Breast epithelium (tissue), 4 donors: ENCODE results near the gene SLC22A12. TPM values are rescaled to one million over a fixed set of nuclear protein-coding genes. Genes with fewer than 3 reads are reported as not detected.

ENCODE experiments used
- DNase-seq, 2 donors: peaks; one replicate each; pipeline ENCODE4 v3.0.0-alpha.2; 2019; ENCODE audit warnings: low spot score in 2 of 2
- H3K27ac ChIP-seq, 2 donors: fragments of 200-600 bp; sonication (generic) in 1 of 2; one replicate each; pipeline ENCODE4 v1.5.1; 2016 to 2019; ENCODE audit warnings: mild to moderate bottlenecking in 1 of 2
- H3K27me3 ChIP-seq, 2 donors: fragments of 200-600 bp; sonication (generic) in 1 of 2; one replicate each; pipeline versions ENCODE4 v1.5.1 to v1.6.0; 2017 to 2019; ENCODE audit warnings: control low read depth in 1 of 2, mild to moderate bottlenecking in 1 of 2
- H3K36me3 ChIP-seq: fragments of 200-600 bp; one replicate; pipeline ENCODE4 v1.5.1; 2019
- H3K4me1 ChIP-seq, 2 donors: fragments of 200-600 bp; sonication (generic); one replicate each; pipeline ENCODE4 v1.5.1; 2016 to 2019; ENCODE audit warnings: control low read depth in 1 of 2
- H3K4me3 ChIP-seq, 3 donors: fragments of 200-600 bp; sonication (generic); 1 replicate in 2 of 3; 2 replicates in 1 of 3; pipeline ENCODE4 v1.5.1; 2016 to 2019; ENCODE audit warnings: mild to moderate bottlenecking in 3 of 3, moderate library complexity in 2 of 3
- H3K9me3 ChIP-seq, 2 donors: fragments of 200-600 bp; sonication (generic) in 1 of 2; one replicate each; pipeline ENCODE4 v1.5.1; 2016 to 2019; ENCODE audit warnings: control low read depth in 1 of 2
- POLR2A ChIP-seq: fragments of 450-650 bp; IDR thresholded peaks from one replicate; pipeline ENCODE4 v1.6.1; 2016; ENCODE audit warnings: antibody characterized with exemption, mild to moderate bottlenecking, moderate library complexity
- POLR2AphosphoS5 ChIP-seq, 3 donors: sonication (generic); formaldehyde crosslinking; IDR thresholded peaks; one replicate each; pipeline ENCODE4 v1.6.1; 2017; ENCODE audit warnings: antibody characterized with exemption in 3 of 3
- intact Hi-C: fragments of 100-400 bp; cut with DNase I; formaldehyde crosslinking; loops from one replicate; pipeline ENCODE4 v1.15.1; 2023; ENCODE audit warnings: low total_unique reads
- total RNA-seq, 3 donors: library from RNA; depleted of rRNA; stranded (reverse); fragments of >200 nt; gene quantifications; one replicate each; pipeline ENCODE4 v1.1.0, GENCODE V29; 2016
- TF ChIP-seq, protein P1 (sequence below), 3 donors: fragments of 450-650 bp; IDR thresholded peaks; one replicate each; pipeline ENCODE4 v1.5.1; 2016 to 2017; ENCODE audit warnings: antibody characterized with exemption in 3 of 3, mild to moderate bottlenecking in 3 of 3, moderate library complexity in 3 of 3

The SLC22A12 gene
- total RNA-seq, 3 donors from 2014 or later = not detected

DNA sequence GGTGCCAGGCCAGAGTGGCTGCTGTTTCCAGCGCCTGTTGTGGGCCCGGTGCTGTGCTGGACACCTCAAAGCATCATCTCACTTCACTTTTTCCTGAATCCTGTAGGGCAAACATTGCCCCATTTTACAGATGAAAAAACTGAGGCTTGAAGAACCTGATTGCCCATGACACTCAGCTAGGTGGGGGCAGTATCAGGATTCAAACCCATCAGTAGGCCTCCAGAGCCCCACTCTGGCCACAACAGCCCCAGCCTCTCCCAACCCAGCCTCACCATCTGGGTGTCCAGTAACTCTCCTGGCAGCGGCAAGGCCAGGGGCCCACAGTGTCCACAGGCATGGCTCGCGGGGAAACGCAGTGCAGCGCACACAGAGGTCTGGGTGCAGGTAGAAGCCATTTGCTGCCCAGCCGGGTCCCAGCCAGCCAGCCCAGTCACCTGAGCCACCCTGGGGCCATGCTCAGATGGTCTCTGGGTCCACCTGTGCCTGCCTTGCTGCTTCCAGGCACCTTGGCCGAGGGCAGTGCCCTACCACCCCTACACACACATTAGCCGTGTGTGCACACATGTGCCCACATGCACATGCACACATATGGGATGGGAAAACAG is 11.5 kb downstream of the SLC22A12 start:
- intact Hi-C loops = no loop called here
- no peaks in the 10 kb centered on the region for H3K27me3 ChIP-seq
- no peak for DNase-seq
- no peaks in the 10 kb centered on the region for H3K36me3 ChIP-seq
- H3K27ac ChIP-seq = no peak overlapping the region
- H3K9me3 ChIP-seq = no peaks in the 10 kb centered on the region
- TF ChIP-seq, protein P1, sequence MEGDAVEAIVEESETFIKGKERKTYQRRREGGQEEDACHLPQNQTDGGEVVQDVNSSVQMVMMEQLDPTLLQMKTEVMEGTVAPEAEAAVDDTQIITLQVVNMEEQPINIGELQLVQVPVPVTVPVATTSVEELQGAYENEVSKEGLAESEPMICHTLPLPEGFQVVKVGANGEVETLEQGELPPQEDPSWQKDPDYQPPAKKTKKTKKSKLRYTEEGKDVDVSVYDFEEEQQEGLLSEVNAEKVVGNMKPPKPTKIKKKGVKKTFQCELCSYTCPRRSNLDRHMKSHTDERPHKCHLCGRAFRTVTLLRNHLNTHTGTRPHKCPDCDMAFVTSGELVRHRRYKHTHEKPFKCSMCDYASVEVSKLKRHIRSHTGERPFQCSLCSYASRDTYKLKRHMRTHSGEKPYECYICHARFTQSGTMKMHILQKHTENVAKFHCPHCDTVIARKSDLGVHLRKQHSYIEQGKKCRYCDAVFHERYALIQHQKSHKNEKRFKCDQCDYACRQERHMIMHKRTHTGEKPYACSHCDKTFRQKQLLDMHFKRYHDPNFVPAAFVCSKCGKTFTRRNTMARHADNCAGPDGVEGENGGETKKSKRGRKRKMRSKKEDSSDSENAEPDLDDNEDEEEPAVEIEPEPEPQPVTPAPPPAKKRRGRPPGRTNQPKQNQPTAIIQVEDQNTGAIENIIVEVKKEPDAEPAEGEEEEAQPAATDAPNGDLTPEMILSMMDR (IDR thresholded peaks at IDR 0.05) = no peak
- TF ChIP-seq POLR2A = no peak
- no peak for TF ChIP-seq POLR2AphosphoS5 (IDR thresholded peaks at IDR 0.05)
- no peak overlapping the region for H3K4me3 ChIP-seq
- H3K4me1 ChIP-seq = no peaks in the 10 kb centered on the region

DNA sequence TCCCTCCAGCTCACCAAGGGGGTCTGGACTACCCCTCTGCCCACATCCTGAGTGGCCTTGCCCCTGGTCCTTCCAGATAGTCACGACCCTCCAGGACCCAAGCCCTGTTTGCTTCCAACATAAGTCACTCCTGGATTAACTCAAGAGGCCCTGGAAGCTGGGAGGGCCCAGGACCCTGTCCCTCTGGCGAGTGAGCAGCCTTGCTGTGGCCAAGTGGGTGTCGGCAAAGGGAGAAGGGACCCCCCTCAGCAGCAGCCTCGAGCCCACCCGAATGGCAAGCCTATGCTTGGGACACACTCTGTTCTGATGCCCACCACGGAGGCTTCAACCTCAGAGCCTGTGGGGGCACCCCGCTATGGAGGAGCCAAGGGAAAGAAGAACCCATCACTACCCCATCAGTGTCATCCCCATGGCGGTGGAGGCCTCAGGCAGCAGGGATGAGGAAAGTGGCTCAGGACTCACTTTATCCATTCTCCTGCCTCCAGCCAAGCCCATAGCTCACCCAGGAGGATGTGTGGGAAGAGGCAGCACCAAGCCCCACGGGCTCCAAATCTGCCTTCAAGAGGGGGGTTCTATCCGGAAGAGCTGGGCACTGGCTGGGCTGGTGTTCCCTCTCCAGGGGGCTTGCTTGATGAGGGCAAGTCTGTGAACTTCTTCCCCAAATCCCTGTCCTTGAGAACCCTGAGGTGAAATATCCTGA is 12.5 kb downstream of the SLC22A12 start:
- Histone ChIP-seq H3K27ac (no peak overlapping the region), H3K4me3 (no peak overlapping the region), H3K27me3 (no peaks in the 10 kb centered on the region), H3K4me1 (no peaks in the 10 kb centered on the region), H3K9me3 (no peaks in the 10 kb centered on the region), H3K36me3 (no peaks in the 10 kb centered on the region)
- DNase-seq = no peak
- intact Hi-C loops = no loop called here
- TF ChIP-seq POLR2AphosphoS5 (IDR thresholded peaks at IDR 0.05) (no peak), POLR2A (no peak)
- TF ChIP-seq, protein P1 (IDR thresholded peaks at IDR 0.05) = no peak

DNA sequence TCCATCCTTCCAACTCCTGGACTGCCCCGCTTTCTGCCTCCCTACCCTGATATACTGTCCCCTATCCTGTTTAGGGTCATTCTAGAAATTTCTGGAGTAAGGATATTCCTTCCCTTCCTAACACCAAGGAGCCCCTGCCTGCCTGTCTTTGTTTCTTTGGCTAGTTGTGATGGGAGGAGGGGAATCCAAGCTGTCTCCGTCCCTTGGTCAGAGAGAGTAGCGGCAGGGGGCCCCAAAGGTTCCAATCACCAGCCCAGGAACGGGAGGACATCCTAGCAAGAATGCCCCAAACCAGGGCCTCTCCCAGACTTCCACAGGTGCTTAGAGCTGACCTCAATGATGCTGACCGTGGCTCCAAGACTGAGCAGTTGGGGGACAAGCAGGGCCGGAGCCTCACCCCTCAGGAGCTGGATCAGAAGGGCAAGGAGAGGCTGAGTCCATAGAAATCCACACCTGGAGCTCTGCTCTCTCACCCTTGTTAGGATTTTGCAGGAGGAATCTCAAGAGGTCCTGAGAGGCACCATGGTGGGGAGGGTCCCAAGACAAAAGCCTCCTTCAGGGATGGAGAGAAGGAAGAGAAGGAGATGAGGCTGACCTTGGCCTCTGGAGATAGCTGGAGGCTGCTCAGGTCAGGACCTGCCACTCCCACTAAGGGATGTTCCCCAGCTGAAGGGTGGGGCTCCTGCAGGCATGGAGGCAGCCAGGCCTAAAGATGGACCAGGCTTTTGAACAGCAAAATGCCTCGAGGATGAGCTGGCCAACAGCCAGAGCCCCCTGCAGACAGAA is 13.6 kb downstream of the SLC22A12 start:
- DNase-seq = no peak
- Histone ChIP-seq H3K36me3 (no peaks in the 10 kb centered on the region), H3K27ac (no peak overlapping the region), H3K4me1 (no peaks in the 10 kb centered on the region), H3K4me3 (no peak overlapping the region), H3K9me3 (no peaks in the 10 kb centered on the region), H3K27me3 (no peaks in the 10 kb centered on the region)
- TF ChIP-seq POLR2AphosphoS5 (IDR thresholded peaks at IDR 0.05) (no peak), POLR2A (no peak)
- TF ChIP-seq, protein P1 (IDR thresholded peaks at IDR 0.05) = no peak
- intact Hi-C loops = no loop called here

DNA sequence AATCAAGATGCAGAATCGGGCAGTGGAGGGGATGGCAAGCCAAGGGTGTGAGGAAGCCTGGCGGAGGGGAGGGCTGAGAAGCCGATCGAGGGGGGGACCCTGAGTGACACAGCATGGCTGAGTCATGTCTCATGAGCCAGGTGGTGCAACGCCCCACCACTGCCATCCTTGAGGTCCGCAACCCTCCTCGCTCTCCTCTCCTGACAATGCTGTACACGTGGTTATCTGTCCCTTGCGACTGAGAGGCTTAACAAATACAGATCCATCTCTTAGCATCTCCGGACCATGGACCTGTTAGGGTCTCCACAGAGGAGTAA is 14.2 kb downstream of the SLC22A12 start:
- intact Hi-C loops = no loop called here
- H3K36me3 ChIP-seq = no peaks in the 10 kb centered on the region
- TF ChIP-seq POLR2A (no peak), POLR2AphosphoS5 (IDR thresholded peaks at IDR 0.05) (no peak)
- TF ChIP-seq, protein P1 (IDR thresholded peaks at IDR 0.05) = no peak
- no peak overlapping the region for H3K27ac ChIP-seq
- no peak for DNase-seq
- H3K27me3 ChIP-seq = no peaks in the 10 kb centered on the region
- H3K9me3 ChIP-seq = no peaks in the 10 kb centered on the region
- no peaks in the 10 kb centered on the region for H3K4me1 ChIP-seq
- H3K4me3 ChIP-seq = no peak overlapping the region
